Fibroblast of lung (primary cell): ENCODE results near the gene EPB41. TPM values are rescaled to one million over a fixed set of nuclear protein-coding genes. Genes with fewer than 3 reads are reported as not detected.

ENCODE experiments used
- DNase-seq, 2 donors: peaks; one replicate each; pipeline versions ENCODE4 v3.0.0 to v3.0.0-alpha.2; 2010; ENCODE audit warnings: low read depth in 2 of 2
- H2AFZ ChIP-seq: 2 replicates; pipeline ENCODE4 v1.5.1; 2012; ENCODE audit warnings: low read length, control low read depth, inconsistent platforms
- H3K27ac ChIP-seq: 2 replicates; pipeline ENCODE4 v1.5.1; 2011; ENCODE audit warnings: low read length, control low read depth; ENCODE audit not compliant: insufficient read depth
- H3K27me3 ChIP-seq: 2 replicates; pipeline ENCODE4 v1.5.1; 2011; ENCODE audit warnings: mild to moderate bottlenecking, low read length; ENCODE audit not compliant: control insufficient read depth, insufficient read depth
- H3K36me3 ChIP-seq: 2 replicates; pipeline ENCODE4 v1.5.1; 2011; ENCODE audit warnings: low read length; ENCODE audit not compliant: control insufficient read depth, insufficient read depth
- H3K4me1 ChIP-seq: 2 replicates; pipeline ENCODE4 v1.5.1; 2011; ENCODE audit warnings: low read length; ENCODE audit not compliant: control insufficient read depth, insufficient read depth; ENCODE audit errors: extremely low read depth
- H3K4me2 ChIP-seq: 2 replicates; pipeline ENCODE4 v1.5.1; 2011; ENCODE audit warnings: low read length, control low read depth; ENCODE audit not compliant: insufficient read depth; ENCODE audit errors: extremely low read depth
- H3K4me3 ChIP-seq, 4 experiments: fragments of 200-600 bp in 1 of 4; sonication (generic) in 1 of 4; replicated peaks in 1 of 4; 2 replicates each; pipeline ENCODE4 v1.5.1; 2011 to 2016; ENCODE audit warnings: low read length in 4 of 4, low read depth in 3 of 4, mild to moderate bottlenecking in 3 of 4, control low read depth in 2 of 4, inconsistent platforms in 1 of 4, mixed read lengths in 1 of 4; ENCODE audit not compliant: insufficient read depth in 1 of 4; ENCODE audit errors: control extremely low read depth in 1 of 4
- H3K79me2 ChIP-seq: 2 replicates; pipeline ENCODE4 v1.5.1; 2012; ENCODE audit warnings: mild to moderate bottlenecking, low read length, inconsistent platforms; ENCODE audit not compliant: control insufficient read depth, insufficient read depth
- H3K9ac ChIP-seq: 2 replicates; pipeline ENCODE4 v1.5.1; 2011; ENCODE audit warnings: mild to moderate bottlenecking, low read length, control low read depth; ENCODE audit not compliant: insufficient read depth
- H3K9me3 ChIP-seq: 2 replicates; pipeline ENCODE4 v1.5.1; 2012; ENCODE audit warnings: low read depth, low read length; ENCODE audit not compliant: control insufficient read depth, insufficient read depth
- H4K20me1 ChIP-seq: 2 replicates; pipeline ENCODE4 v1.5.1; 2011; ENCODE audit warnings: low read length; ENCODE audit not compliant: control insufficient read depth, insufficient read depth; ENCODE audit errors: extremely low read depth
- CTCF ChIP-seq, 2 donors: IDR thresholded peaks in 1 of 2; conservative IDR thresholded peaks in 1 of 2; 1 replicate in 1 of 2; 2 replicates in 1 of 2; pipeline ENCODE4 v1.5.1; 2011 to 2012; ENCODE audit warnings: low read length in 2 of 2, control low read depth in 1 of 2, inconsistent platforms in 1 of 2, low read depth in 1 of 2, mild to moderate bottlenecking in 1 of 2
- EZH2 ChIP-seq: IDR thresholded peaks from 2 replicates; pipeline ENCODE4 v1.5.1; 2012; ENCODE audit warnings: low read length, control low read depth, mild to moderate bottlenecking; ENCODE audit errors: missing control alignments
- polyA plus RNA-seq, 2 donors: library from polyadenylated mRNA; depleted of rRNA in 1 of 2; stranded (reverse) in 1 of 2; unstranded in 1 of 2; fragments of >200 nt; gene quantifications; 2 replicates each; pipeline ENCODE4 v1.2.1, GENCODE V29; 2011 to 2012; ENCODE audit warnings: missing spikeins in 1 of 2
- total RNA-seq: library from RNA; depleted of rRNA; stranded (reverse); fragments of >200 nt; gene quantifications from 2 replicates; pipeline ENCODE4 v1.2.1, GENCODE V29; 2014

The EPB41 gene
- total and polyA plus RNA-seq, 2 donors (not counting 1 experiment from before 2014, with no cell fraction given), result 7.4 to 38.0 TPM

GRCh38 chr1:29002792-29003191 is 88.4 kb downstream of the EPB41 start:
- Histone ChIP-seq H3K4me2 (no peak overlapping the region), H3K79me2 (no peaks in the 10 kb centered on the region), H2AFZ (no peak overlapping the region), H3K9ac (no peak overlapping the region), H3K27ac (no peak overlapping the region), H3K9me3 (no peaks in the 10 kb centered on the region), H3K36me3 (no peaks in the 10 kb centered on the region), H4K20me1 (no peaks in the 10 kb centered on the region), H3K4me1 (no peaks in the 10 kb centered on the region), H3K4me3 (no peak overlapping the region), H3K27me3 (no peaks in the 10 kb centered on the region)
- no peak for DNase-seq
- TF ChIP-seq EZH2 (no peak), CTCF (conservative IDR thresholded peaks at IDR 0.05 in 1 of 2, IDR thresholded peaks at IDR 0.05 in 1 of 2; ENCODE audit: low read depth in 1 of 2, low read length in 2 of 2) (no peak)

- TF ChIP-seq CTCF (conservative IDR thresholded peaks at IDR 0.05 in 1 of 2, IDR thresholded peaks at IDR 0.05 in 1 of 2; ENCODE audit: low read depth in 1 of 2, low read length in 2 of 2), result no peak
- Histone ChIP-seq H3K79me2 (no peaks in the 10 kb centered on the region), H3K36me3 (no peaks in the 10 kb centered on the region), H3K9ac (no peak overlapping the region), H3K4me2 (no peak overlapping the region), H4K20me1 (no peaks in the 10 kb centered on the region), H3K4me1 (no peaks in the 10 kb centered on the region), H3K27ac (no peak overlapping the region), H3K27me3 (no peaks in the 10 kb centered on the region), H3K9me3 (no peaks in the 10 kb centered on the region), H3K4me3 (no peak overlapping the region), H2AFZ (no peak overlapping the region)
- no peak for DNase-seq
These were observed 89.9 kb downstream of the EPB41 start for GRCh38 chr1:29004288-29004687.

GRCh38 chr1:29004798-29005197 is 90.4 kb downstream of the EPB41 start:
- H4K20me1 ChIP-seq, result no peaks in the 10 kb centered on the region
- H3K27ac ChIP-seq, result no peak overlapping the region
- H2AFZ ChIP-seq, result no peak overlapping the region
- no peak overlapping the region for H3K9ac ChIP-seq
- no peaks in the 10 kb centered on the region for H3K9me3 ChIP-seq
- H3K36me3 ChIP-seq, result no peaks in the 10 kb centered on the region
- H3K27me3 ChIP-seq, result no peaks in the 10 kb centered on the region
- DNase-seq, result no peak
- no peak for TF ChIP-seq CTCF (conservative IDR thresholded peaks at IDR 0.05 in 1 of 2, IDR thresholded peaks at IDR 0.05 in 1 of 2; ENCODE audit: low read depth in 1 of 2, low read length in 2 of 2)
- TF ChIP-seq EZH2, result no peak
- H3K4me3 ChIP-seq, result no peak overlapping the region
- H3K4me2 ChIP-seq, result no peak overlapping the region
- H3K79me2 ChIP-seq, result no peaks in the 10 kb centered on the region
- no peaks in the 10 kb centered on the region for H3K4me1 ChIP-seq
